ENCODE data around the gene PLAU.
A peak's percentile ranks its signal among the peaks of the same experiment; 100 is the strongest.

The PLAU gene

GRCh38 chr10:73955719-73956118 lies 44.8 kb downstream of the PLAU start:
- H4K91ac ChIP-seq (ENCODE audit: low read depth, low read length) = no peak overlapping the region

GRCh38 chr10:73956476-73957359 lies 45.8 kb downstream of the PLAU start:
- WGBS (ENCODE audit: extremely low coverage, insufficient coverage, insufficient read length) = no CpG with 5 or more reads among the region's 9 CpGs
- no peak overlapping the region for H2AFZ ChIP-seq (ENCODE audit: insufficient read depth, low read length, poor library complexity)
- no peak overlapping the region for H4K8ac ChIP-seq (ENCODE audit: low read depth, low read length)
- peak in 1 of 2 donors; percentile 28 for DNase-seq
- no peak overlapping the region for H3K14ac ChIP-seq (ENCODE audit: low read length)
- no peak overlapping the region for H3K9ac ChIP-seq (ENCODE audit: low read length)
- H3K4ac ChIP-seq (ENCODE audit: low read depth, low read length) = no peak overlapping the region
- no peak overlapping the region for H4K12ac ChIP-seq (ENCODE audit: low read depth, low read length)
- H3K4me1 ChIP-seq (ENCODE audit: control insufficient read depth in 1 of 2, insufficient read depth in 2 of 2, low read length in 2 of 2) = peaks cover 4 to 5% of the 10 kb centered on the region in 2 experiments
- no peak overlapping the region for H3K23ac ChIP-seq (ENCODE audit: low read length)
- H2BK120ac ChIP-seq (ENCODE audit: insufficient read depth, low read length, poor library complexity) = no peak overlapping the region
- H3K4me3 ChIP-seq (ENCODE audit: low read depth, low read length) = no peak overlapping the region
- H2BK12ac ChIP-seq (ENCODE audit: low read length) = no peak overlapping the region
- no peak overlapping the region for H4K91ac ChIP-seq (ENCODE audit: low read depth, low read length)
- H3K18ac ChIP-seq (ENCODE audit: low read length) = no peak overlapping the region
- H3K4me2 ChIP-seq (ENCODE audit: low read length) = no peak overlapping the region
- H2AK5ac ChIP-seq (ENCODE audit: low read length) = no peak overlapping the region
- no peaks in the 10 kb centered on the region for H3K79me2 ChIP-seq (ENCODE audit: control insufficient read depth, insufficient read depth, low read length, poor library complexity)
- H3K27me3 ChIP-seq (ENCODE audit: insufficient read depth, low read length) = no peaks in the 10 kb centered on the region
- H2BK5ac ChIP-seq (ENCODE audit: low read depth, low read length, poor library complexity) = no peak overlapping the region
- no peaks in the 10 kb centered on the region for H3K9me3 ChIP-seq (ENCODE audit: insufficient read depth, low read depth, low read length)
- no peaks in the 10 kb centered on the region for H3K36me3 ChIP-seq (ENCODE audit: control insufficient read depth in 1 of 2, insufficient read depth in 2 of 2, low read length in 2 of 2)
- H3K27ac ChIP-seq (ENCODE audit: low read depth, low read length) = no peak overlapping the region
- H3K79me1 ChIP-seq (ENCODE audit: low read length) = no peaks in the 10 kb centered on the region

More at GRCh38 chr10:73955719-73956118, 44.8 kb downstream of the PLAU start:
- no peak for DNase-seq
- H2AK5ac ChIP-seq (ENCODE audit: low read length) = no peak overlapping the region
- no peak overlapping the region for H3K4ac ChIP-seq (ENCODE audit: low read depth, low read length)
- H3K9me3 ChIP-seq (ENCODE audit: insufficient read depth, low read depth, low read length) = no peaks in the 10 kb centered on the region
- H3K9ac ChIP-seq (ENCODE audit: low read length) = no peak overlapping the region
- H3K79me2 ChIP-seq (ENCODE audit: control insufficient read depth, insufficient read depth, low read length, poor library complexity) = no peaks in the 10 kb centered on the region
- H3K14ac ChIP-seq (ENCODE audit: low read length) = no peak overlapping the region
- H2BK120ac ChIP-seq (ENCODE audit: insufficient read depth, low read length, poor library complexity) = no peak overlapping the region
- no peak overlapping the region for H3K4me2 ChIP-seq (ENCODE audit: low read length)
- no CpG with 5 or more reads among the region's 2 CpGs for WGBS (ENCODE audit: extremely low coverage, insufficient coverage, insufficient read length)
- no peak overlapping the region for H2AFZ ChIP-seq (ENCODE audit: insufficient read depth, low read length, poor library complexity)
- H3K79me1 ChIP-seq (ENCODE audit: low read length) = no peaks in the 10 kb centered on the region
- no peak overlapping the region for H2BK12ac ChIP-seq (ENCODE audit: low read length)
- H3K4me3 ChIP-seq (ENCODE audit: low read depth, low read length) = no peak overlapping the region
- H2BK5ac ChIP-seq (ENCODE audit: low read depth, low read length, poor library complexity) = no peak overlapping the region
- H3K36me3 ChIP-seq (ENCODE audit: control insufficient read depth in 1 of 2, insufficient read depth in 2 of 2, low read length in 2 of 2) = no peaks in the 10 kb centered on the region
- no peak overlapping the region for H3K23ac ChIP-seq (ENCODE audit: low read length)
- H4K12ac ChIP-seq (ENCODE audit: low read depth, low read length) = no peak overlapping the region
- no peak overlapping the region for H3K18ac ChIP-seq (ENCODE audit: low read length)
- H3K27ac ChIP-seq (ENCODE audit: low read depth, low read length) = no peak overlapping the region
- no peaks in the 10 kb centered on the region for H3K27me3 ChIP-seq (ENCODE audit: insufficient read depth, low read length)
- peaks cover 4 to 5% of the 10 kb centered on the region in 2 experiments for H3K4me1 ChIP-seq (ENCODE audit: control insufficient read depth in 1 of 2, insufficient read depth in 2 of 2, low read length in 2 of 2)
- H4K8ac ChIP-seq (ENCODE audit: low read depth, low read length) = no peak overlapping the region

- Histone ChIP-seq H3K9ac (ENCODE audit: low read length) (no peak overlapping the region), H3K79me2 (ENCODE audit: control insufficient read depth, insufficient read depth, low read length, poor library complexity) (no peaks in the 10 kb centered on the region), H3K23ac (ENCODE audit: low read length) (no peak overlapping the region), H3K36me3 (ENCODE audit: control insufficient read depth in 1 of 2, insufficient read depth in 2 of 2, low read length in 2 of 2) (no peaks in the 10 kb centered on the region), H3K4ac (ENCODE audit: low read depth, low read length) (no peak overlapping the region), H3K27me3 (ENCODE audit: insufficient read depth, low read length) (no peaks in the 10 kb centered on the region), H3K4me1 (ENCODE audit: control insufficient read depth in 1 of 2, insufficient read depth in 2 of 2, low read length in 2 of 2) (peaks cover 4 to 5% of the 10 kb centered on the region in 2 experiments), H4K91ac (ENCODE audit: low read depth, low read length) (no peak overlapping the region), H3K4me3 (ENCODE audit: low read depth, low read length) (no peak overlapping the region), H2BK12ac (ENCODE audit: low read length) (no peak overlapping the region), H4K8ac (ENCODE audit: low read depth, low read length) (no peak overlapping the region), H3K4me2 (ENCODE audit: low read length) (no peak overlapping the region), H3K9me3 (ENCODE audit: insufficient read depth, low read depth, low read length) (no peaks in the 10 kb centered on the region), H3K18ac (ENCODE audit: low read length) (no peak overlapping the region), H3K27ac (ENCODE audit: low read depth, low read length) (no peak overlapping the region), H2BK120ac (ENCODE audit: insufficient read depth, low read length, poor library complexity) (no peak overlapping the region), H3K14ac (ENCODE audit: low read length) (no peak overlapping the region), H2AK5ac (ENCODE audit: low read length) (no peak overlapping the region), H2BK5ac (ENCODE audit: low read depth, low read length, poor library complexity) (no peak overlapping the region), H4K12ac (ENCODE audit: low read depth, low read length) (no peak overlapping the region), H2AFZ (ENCODE audit: insufficient read depth, low read length, poor library complexity) (no peak overlapping the region), H3K79me1 (ENCODE audit: low read length) (no peaks in the 10 kb centered on the region)
- WGBS (ENCODE audit: extremely low coverage, insufficient coverage, insufficient read length) = no CpG with 5 or more reads among the region's 6 CpGs
- peak in 1 of 2 donors; percentile 57 for DNase-seq
Measured at GRCh38 chr10:73959484-73960243, 48.7 kb downstream of the PLAU start.

GRCh38 chr10:73962386-73962785 lies 51.5 kb downstream of the PLAU start:
- no peak overlapping the region for H3K23ac ChIP-seq (ENCODE audit: low read length)
- DNase-seq = no peak

More at GRCh38 chr10:73962386-73962785, 51.5 kb downstream of the PLAU start:
- no peak overlapping the region for H4K91ac ChIP-seq (ENCODE audit: low read depth, low read length)
- H3K4me3 ChIP-seq (ENCODE audit: low read depth, low read length) = no peak overlapping the region
- H2AK5ac ChIP-seq (ENCODE audit: low read length) = no peak overlapping the region
- H3K9ac ChIP-seq (ENCODE audit: low read length) = no peak overlapping the region
- WGBS (ENCODE audit: extremely low coverage, insufficient coverage, insufficient read length) = no CpG with 5 or more reads among the region's 2 CpGs
- H3K27ac ChIP-seq (ENCODE audit: low read depth, low read length) = no peak overlapping the region
- no peak overlapping the region for H2BK5ac ChIP-seq (ENCODE audit: low read depth, low read length, poor library complexity)
- no peak overlapping the region for H3K4me2 ChIP-seq (ENCODE audit: low read length)
- H2AFZ ChIP-seq (ENCODE audit: insufficient read depth, low read length, poor library complexity) = no peak overlapping the region
- no peaks in the 10 kb centered on the region for H3K36me3 ChIP-seq (ENCODE audit: control insufficient read depth in 1 of 2, insufficient read depth in 2 of 2, low read length in 2 of 2)
- H4K8ac ChIP-seq (ENCODE audit: low read depth, low read length) = no peak overlapping the region
- H3K9me3 ChIP-seq (ENCODE audit: insufficient read depth, low read depth, low read length) = no peaks in the 10 kb centered on the region
- no peak overlapping the region for H3K18ac ChIP-seq (ENCODE audit: low read length)
- peaks cover 20% of the 10 kb centered on the region for H3K79me1 ChIP-seq (ENCODE audit: low read length)
- H4K12ac ChIP-seq (ENCODE audit: low read depth, low read length) = no peak overlapping the region
- no peak overlapping the region for H2BK12ac ChIP-seq (ENCODE audit: low read length)
- H3K4me1 ChIP-seq (ENCODE audit: control insufficient read depth in 1 of 2, insufficient read depth in 2 of 2, low read length in 2 of 2) = peaks cover 8 to 11% of the 10 kb centered on the region in 2 experiments
- H3K27me3 ChIP-seq (ENCODE audit: insufficient read depth, low read length) = no peaks in the 10 kb centered on the region
- H2BK120ac ChIP-seq (ENCODE audit: insufficient read depth, low read length, poor library complexity) = no peak overlapping the region
- no peaks in the 10 kb centered on the region for H3K79me2 ChIP-seq (ENCODE audit: control insufficient read depth, insufficient read depth, low read length, poor library complexity)
- H3K4ac ChIP-seq (ENCODE audit: low read depth, low read length) = no peak overlapping the region
- H3K14ac ChIP-seq (ENCODE audit: low read length) = no peak overlapping the region
